Esophagus (tissue), 2 donors: ENCODE measurements around the gene TNFRSF14. TPM values are rescaled to one million over a fixed set of nuclear protein-coding genes. Genes with fewer than 3 reads are reported as not detected.

ENCODE experiments used
- H3K27ac ChIP-seq, 2 donors: one replicate each; pipeline ENCODE4 v1.5.1; 2013; ENCODE audit warnings: low read depth in 2 of 2, mild to moderate bottlenecking in 2 of 2, inconsistent platforms in 1 of 2, low read length in 1 of 2, moderate library complexity in 1 of 2
- H3K27me3 ChIP-seq, 2 donors: one replicate each; pipeline ENCODE4 v1.6.1; 2013; ENCODE audit warnings: low read length in 2 of 2, control low read depth in 1 of 2, mild to moderate bottlenecking in 1 of 2; ENCODE audit not compliant: insufficient read depth in 2 of 2, control insufficient read depth in 1 of 2
- H3K36me3 ChIP-seq, 2 donors: one replicate each; pipeline ENCODE4 v1.6.1; 2013; ENCODE audit warnings: low read length in 1 of 2; ENCODE audit not compliant: control insufficient read depth in 2 of 2, insufficient read depth in 2 of 2
- H3K4me1 ChIP-seq, 2 donors: one replicate each; pipeline ENCODE4 v1.6.1; 2013; ENCODE audit warnings: low read length in 1 of 2; ENCODE audit not compliant: control insufficient read depth in 2 of 2, insufficient read depth in 2 of 2
- H3K4me3 ChIP-seq, 2 donors: one replicate each; pipeline ENCODE4 v1.5.1; 2013; ENCODE audit warnings: low read length in 2 of 2, mild to moderate bottlenecking in 2 of 2, low read depth in 1 of 2, moderate library complexity in 1 of 2
- H3K9me3 ChIP-seq, 2 donors: one replicate each; pipeline ENCODE4 v1.6.1; 2013; ENCODE audit warnings: mild to moderate bottlenecking in 2 of 2, low read depth in 1 of 2, low read length in 1 of 2, moderate library complexity in 1 of 2; ENCODE audit not compliant: control insufficient read depth in 2 of 2, insufficient read depth in 1 of 2
- WGBS, 2 donors: extraction: QIAGEN DNeasy Blood & Tissue Kit; methylation state at CpG; one replicate each; pipeline ENCODE4 v1.1.7; 2013; 5-methylcytosine and 5-hydroxymethylcytosine counted together
- polyA plus RNA-seq, 2 donors: library from polyadenylated mRNA; stranded (reverse); fragments of 200-250 nt; gene quantifications; one replicate each; pipeline ENCODE4 v1.2.3, GENCODE V29; 2013
- donor health status: healthy with polysubstance abuse.
- donor health status: Bipolar disorder and iron deficiency.

The TNFRSF14 gene
- polyA plus RNA-seq, 2 donors = 34.1 to 57.5 TPM

DNA sequence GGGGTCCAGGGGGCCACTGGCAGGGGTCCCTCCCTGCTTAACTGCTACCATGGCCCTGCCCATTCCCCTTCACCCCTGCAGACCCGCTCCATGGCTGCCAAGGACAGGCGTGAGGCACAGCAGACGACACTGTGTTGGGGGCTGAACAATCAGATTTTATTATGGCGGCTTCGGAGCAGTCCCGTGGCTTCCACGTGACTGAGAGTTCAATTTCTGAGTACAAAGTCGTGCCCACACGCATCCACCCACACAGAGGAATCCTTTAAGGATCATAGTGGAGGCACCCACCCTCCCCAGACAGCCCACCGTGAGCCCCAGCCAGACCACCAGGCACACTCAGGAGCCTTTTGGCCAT lies 27.6 kb upstream of the TNFRSF14 start:
- H3K36me3 ChIP-seq = no peaks in the 10 kb centered on the region
- H3K9me3 ChIP-seq = no peaks in the 10 kb centered on the region
- no peak overlapping the region for H3K27ac ChIP-seq
- 37 to 56% methylated on average over 10 of the region's 10 CpGs for WGBS, 2 donors
- no peaks in the 10 kb centered on the region for H3K27me3 ChIP-seq
- peaks cover 37 to 61% of the 10 kb centered on the region in 2 donors for H3K4me1 ChIP-seq
- H3K4me3 ChIP-seq = peak overlapping the region in 1 of 2 donors; percentile 45

GRCh38 chr1:2528966-2529783 lies 27.0 kb upstream of the TNFRSF14 start:
- no peaks in the 10 kb centered on the region for H3K9me3 ChIP-seq
- peak overlapping the region; percentile 26 to 47 for H3K27ac ChIP-seq
- WGBS, 2 donors = 4 to 7% methylated on average over 62 to 84 of the region's 84 CpGs
- H3K27me3 ChIP-seq = no peaks in the 10 kb centered on the region
- H3K4me3 ChIP-seq = peak overlapping the region; percentile 44 to 45
- H3K4me1 ChIP-seq = peaks cover 35 to 61% of the 10 kb centered on the region in 2 donors
- no peaks in the 10 kb centered on the region for H3K36me3 ChIP-seq

DNA sequence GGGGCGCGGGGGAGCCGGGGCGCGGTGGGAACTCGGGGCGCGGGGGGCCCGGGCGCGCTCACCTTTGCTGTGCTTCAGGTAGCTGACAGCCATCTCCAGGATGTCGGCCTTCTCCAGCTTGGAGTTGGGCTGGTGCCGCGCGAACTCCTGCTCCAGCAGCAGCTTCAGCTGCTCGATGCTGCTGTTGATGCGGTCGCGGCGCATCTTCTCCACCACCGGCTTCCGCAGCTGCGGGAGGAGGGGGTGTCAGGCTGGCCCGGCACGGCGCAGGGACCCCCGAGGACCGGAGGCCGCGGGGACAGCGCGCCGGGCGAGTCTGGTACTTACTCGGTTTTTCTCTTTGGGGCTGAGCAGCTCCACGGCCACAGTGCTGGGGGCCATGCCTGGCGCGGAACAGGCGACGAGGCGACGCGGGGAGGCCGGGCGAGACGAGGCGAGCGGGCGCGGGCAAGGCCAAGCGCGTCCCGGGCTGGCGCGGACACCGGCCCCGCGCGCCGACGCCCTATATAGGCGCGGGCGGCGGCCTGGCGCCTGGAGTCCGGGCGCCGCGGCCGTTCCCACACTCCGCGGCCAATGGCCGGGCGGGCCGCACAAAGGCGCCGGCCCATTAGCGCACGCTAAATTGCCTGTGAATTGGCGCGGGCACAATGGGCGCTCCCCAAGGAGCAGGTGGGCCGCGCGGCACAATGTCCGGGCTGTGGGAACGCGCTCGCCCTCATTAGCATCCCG lies 26.2 kb upstream of the TNFRSF14 start, which contains the start of gene HES5:
TSS of gene HES5 (minus strand) at position 480 of the 729 bp plus-strand sequence. CDS start at position 381, 99 bp downstream.
- Histone ChIP-seq H3K9me3 (no peaks in the 10 kb centered on the region), H3K36me3 (no peaks in the 10 kb centered on the region), H3K27me3 (no peaks in the 10 kb centered on the region), H3K4me3 (peak within 1 kb of the TSS; percentile 44 to 45), H3K27ac (peak within 1 kb of the TSS; percentile 50 to 65), H3K4me1 (peaks cover 33 to 60% of the 10 kb centered on the region in 2 donors)
- WGBS, 2 donors = 1% methylated on average over 71 to 91 of the region's 91 CpGs

GRCh38 chr1:2530513-2531361 lies 25.4 kb upstream of the TNFRSF14 start:
- no peaks in the 10 kb centered on the region for H3K27me3 ChIP-seq
- H3K4me3 ChIP-seq = peak overlapping the region; percentile 44 to 45
- H3K4me1 ChIP-seq = peaks cover 31 to 61% of the 10 kb centered on the region in 2 donors
- WGBS, 2 donors = 13 to 16% methylated on average over 21 to 30 of the region's 30 CpGs
- H3K27ac ChIP-seq = peak overlapping the region; percentile 50 to 65
- no peaks in the 10 kb centered on the region for H3K36me3 ChIP-seq
- no peaks in the 10 kb centered on the region for H3K9me3 ChIP-seq

GRCh38 chr1:2532485-2533160 lies 23.5 kb upstream of the TNFRSF14 start:
- Histone ChIP-seq H3K9me3 (no peaks in the 10 kb centered on the region), H3K27ac (peak overlapping the region in 1 of 2 donors; percentile 43), H3K4me1 (peaks cover 25 to 61% of the 10 kb centered on the region in 2 donors), H3K36me3 (no peaks in the 10 kb centered on the region), H3K4me3 (no peak overlapping the region), H3K27me3 (no peaks in the 10 kb centered on the region)
- 51 to 63% methylated on average over 20 to 23 of the region's 23 CpGs for WGBS, 2 donors

- peaks cover 18 to 56% of the 10 kb centered on the region in 2 donors for H3K4me1 ChIP-seq
- H3K27me3 ChIP-seq = no peaks in the 10 kb centered on the region
- 59 to 63% methylated on average over 11 of the region's 11 CpGs for WGBS, 2 donors
- peak overlapping the region in 1 of 2 donors; percentile 43 for H3K27ac ChIP-seq
- H3K9me3 ChIP-seq = no peaks in the 10 kb centered on the region
- no peak overlapping the region for H3K4me3 ChIP-seq
- H3K36me3 ChIP-seq = no peaks in the 10 kb centered on the region
Measured at GRCh38 chr1:2533365-2533764, 22.8 kb upstream of the TNFRSF14 start.

DNA sequence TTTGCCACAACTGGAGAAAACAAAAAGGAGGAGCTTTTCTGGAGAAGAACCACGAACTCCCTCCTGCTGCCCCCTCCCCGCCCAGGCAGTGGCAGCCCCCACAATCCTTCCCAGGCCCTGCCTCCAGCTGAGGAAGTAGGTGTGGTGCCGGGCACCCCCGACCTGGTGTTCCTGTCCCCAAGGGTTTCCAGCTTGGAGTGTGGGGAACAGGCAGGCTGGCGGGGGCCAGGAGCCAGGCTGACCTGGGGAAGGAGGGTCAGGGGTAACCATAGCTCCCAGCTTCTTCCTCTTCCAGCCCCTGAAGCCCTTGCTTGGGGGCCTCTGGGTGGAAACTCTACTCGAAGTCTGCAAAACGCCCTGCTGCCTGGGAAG lies 21.9 kb upstream of the TNFRSF14 start:
- H3K9me3 ChIP-seq = no peaks in the 10 kb centered on the region
- H3K27ac ChIP-seq = peak overlapping the region; percentile 25 to 59
- H3K4me1 ChIP-seq = peaks cover 17 to 53% of the 10 kb centered on the region in 2 donors
- no peak overlapping the region for H3K4me3 ChIP-seq
- H3K36me3 ChIP-seq = no peaks in the 10 kb centered on the region
- WGBS, 2 donors = 32 to 35% methylated on average over 7 of the region's 7 CpGs
- H3K27me3 ChIP-seq = no peaks in the 10 kb centered on the region

GRCh38 chr1:2534687-2535441 lies 21.3 kb upstream of the TNFRSF14 start:
- Histone ChIP-seq H3K36me3 (no peaks in the 10 kb centered on the region), H3K9me3 (no peaks in the 10 kb centered on the region), H3K27me3 (no peaks in the 10 kb centered on the region), H3K27ac (peak overlapping the region; percentile 25 to 59), H3K4me1 (peaks cover 17 to 53% of the 10 kb centered on the region in 2 donors), H3K4me3 (peak overlapping the region in 1 of 2 donors; percentile 13)
- WGBS, 2 donors = 28 to 29% methylated on average over 18 of the region's 18 CpGs
